Panc1 (cell line): ENCODE data around the gene ACSS1. TPM values are rescaled to one million over a fixed set of nuclear protein-coding genes. Genes with fewer than 3 reads are reported as not detected.

ENCODE experiments used
- ATAC-seq: fragments of 200-7000 bp; cut with Tn5 transposase; 2 replicates; pipeline ENCODE4 v1.9.1; 2020; ENCODE audit warnings: mild to moderate bottlenecking, moderate library complexity
- BruUV-seq: library from RNA; stranded (reverse); fragments of 400-500 nt; replicated peaks from 2 replicates; lab custom pipeline; 2021; lab: Mats Ljungman, UMichigan
- CTCF ChIA-PET: fragments of 300-600 bp; sonication (Branson Sonifier 250); formaldehyde crosslinking; loops from one replicate; lab custom pipeline; 2022; ENCODE audit warnings: antibody characterized with exemption; lab: Charles Lee
- POLR2A ChIA-PET: fragments of 300-600 bp; sonication (Branson Sonifier 250); formaldehyde crosslinking; loops from one replicate; lab custom pipeline; 2022; ENCODE audit warnings: antibody characterized with exemption; lab: Charles Lee
- DNase-seq: peaks from one replicate; pipeline ENCODE4 v3.0.0-alpha.2; 2010; ENCODE audit warnings: low read depth, low spot score
- H3K27ac ChIP-seq: 2 replicates; pipeline ENCODE4 v1.5.1; 2011; ENCODE audit warnings: mild to moderate bottlenecking, low read length, inconsistent platforms
- H3K27me3 ChIP-seq: fragments of 200-500 bp; sonication (Bioruptor generic); 2 replicates; pipeline ENCODE4 v1.6.0; 2014; ENCODE audit warnings: low read length, inconsistent platforms; ENCODE audit not compliant: control insufficient read depth, insufficient read depth
- H3K36me3 ChIP-seq: fragments of 200-500 bp; sonication (Bioruptor generic); 2 replicates; pipeline ENCODE4 v1.5.1; 2014; ENCODE audit warnings: inconsistent platforms, mild to moderate bottlenecking, low read length, moderate library complexity; ENCODE audit not compliant: control insufficient read depth, insufficient read depth
- H3K4me1 ChIP-seq: 2 replicates; pipeline ENCODE4 v1.5.1; 2011; ENCODE audit warnings: inconsistent platforms, mild to moderate bottlenecking, low read length, moderate library complexity; ENCODE audit not compliant: control insufficient read depth, insufficient read depth
- H3K4me3 ChIP-seq, 2 experiments: 2 replicates each; pipeline ENCODE4 v1.5.1; 2011 to 2012; ENCODE audit warnings: low read depth in 2 of 2, low read length in 2 of 2, mild to moderate bottlenecking in 2 of 2, inconsistent platforms in 1 of 2, moderate library complexity in 1 of 2
- H3K9me3 ChIP-seq: fragments of 200-500 bp; sonication (Bioruptor generic); 2 replicates; pipeline ENCODE4 v1.5.1; 2014; ENCODE audit warnings: low read depth, mild to moderate bottlenecking, inconsistent platforms, low read length, moderate library complexity; ENCODE audit not compliant: control insufficient read depth, insufficient read depth
- POLR2AphosphoS5 ChIP-seq: IDR thresholded peaks from 2 replicates; pipeline ENCODE4 v1.6.1; 2012; ENCODE audit warnings: mild to moderate bottlenecking, low read depth, low read length, moderate library complexity
- SIN3A ChIP-seq: IDR thresholded peaks from 2 replicates; pipeline ENCODE4 v1.6.1; 2012; ENCODE audit warnings: low read depth, mild to moderate bottlenecking, low read length, moderate library complexity, borderline replicate concordance; ENCODE audit not compliant: insufficient read depth
- TCF7L2 ChIP-seq: IDR thresholded peaks from 2 replicates; pipeline ENCODE4 v1.6.1; 2011; ENCODE audit warnings: mild to moderate bottlenecking, low read depth, low read length, inconsistent platforms
- in situ Hi-C: cut with HindIII; loops from 2 replicates; pipeline ENCODE4 v1.10.0; 2016; ENCODE audit warnings: low sequenced_read_pairs, low pct_unique_long_range_greater_than_20kb
- intact Hi-C: fragments of 100-400 bp; cut with micrococcal nuclease; formaldehyde crosslinking; loops from one replicate; pipeline ENCODE4 v1.10.0; 2022; ENCODE audit not compliant: unreplicated experiment
- total RNA-seq: library from RNA; stranded (reverse); gene quantifications from one replicate; pipeline ENCODE4 v1.2.1, GENCODE V29; 2021; ENCODE audit not compliant: unreplicated experiment
- TF ChIP-seq, protein P1 (sequence below): fragments of 450-650 bp; IDR thresholded peaks from 2 replicates; pipeline ENCODE4 v1.5.1; 2017; ENCODE audit warnings: mild to moderate bottlenecking
- TF ChIP-seq, protein P2 (sequence below), 2 experiments: IDR thresholded peaks; 2 replicates each; pipeline ENCODE4 v1.6.1; 2011 to 2012; ENCODE audit warnings: low read depth in 2 of 2, control low read depth in 1 of 2, low read length in 1 of 2, mild to moderate bottlenecking in 1 of 2, moderate library complexity in 1 of 2; ENCODE audit not compliant: insufficient read depth in 1 of 2

Gene ACSS1
- total RNA-seq, 1 experiment from 2014 or later = 32.2 TPM

DNA sequence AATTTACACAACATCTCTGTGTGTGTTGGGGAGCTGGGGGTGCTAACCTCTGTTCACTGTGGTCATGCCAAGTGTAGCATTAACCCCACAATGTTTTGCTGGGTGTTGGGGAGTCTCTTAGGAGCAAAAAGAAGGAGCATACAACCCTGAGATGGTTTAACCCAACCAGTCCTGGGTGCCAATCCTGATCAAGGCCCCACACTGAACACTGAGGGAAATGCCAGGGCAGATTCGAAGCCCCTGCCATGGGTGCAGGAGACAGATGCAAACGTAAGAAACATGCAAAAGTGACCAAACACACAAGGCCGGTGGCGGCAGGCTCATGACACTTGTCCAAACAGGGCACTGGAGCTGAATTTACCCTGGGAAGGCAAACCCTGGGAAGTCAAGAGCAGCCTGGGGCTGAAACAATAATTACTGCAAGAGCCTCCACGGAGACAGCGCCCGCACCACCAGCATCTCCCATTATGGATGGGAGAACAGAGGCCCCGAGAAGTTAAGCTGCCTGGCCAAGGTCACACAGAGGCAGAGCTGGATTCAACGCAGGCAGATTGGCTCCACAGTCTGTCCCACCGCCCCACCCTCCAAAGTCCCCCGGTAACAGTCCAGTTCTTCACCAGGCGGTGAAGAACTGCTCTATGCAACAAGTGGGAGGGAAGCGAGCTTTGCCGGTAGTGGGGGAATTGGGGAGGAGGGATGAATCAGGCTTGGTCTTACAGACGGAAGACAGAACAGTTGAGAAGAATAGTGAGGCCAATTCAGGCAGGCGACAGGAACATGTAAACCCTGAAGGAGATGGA, 8.5 kb downstream of the ACSS1 start:
- intact Hi-C loops = no loop called here
- TF ChIP-seq POLR2AphosphoS5 (no peak), SIN3A (no peak), TCF7L2 (no peak)
- TF ChIP-seq, protein P1, sequence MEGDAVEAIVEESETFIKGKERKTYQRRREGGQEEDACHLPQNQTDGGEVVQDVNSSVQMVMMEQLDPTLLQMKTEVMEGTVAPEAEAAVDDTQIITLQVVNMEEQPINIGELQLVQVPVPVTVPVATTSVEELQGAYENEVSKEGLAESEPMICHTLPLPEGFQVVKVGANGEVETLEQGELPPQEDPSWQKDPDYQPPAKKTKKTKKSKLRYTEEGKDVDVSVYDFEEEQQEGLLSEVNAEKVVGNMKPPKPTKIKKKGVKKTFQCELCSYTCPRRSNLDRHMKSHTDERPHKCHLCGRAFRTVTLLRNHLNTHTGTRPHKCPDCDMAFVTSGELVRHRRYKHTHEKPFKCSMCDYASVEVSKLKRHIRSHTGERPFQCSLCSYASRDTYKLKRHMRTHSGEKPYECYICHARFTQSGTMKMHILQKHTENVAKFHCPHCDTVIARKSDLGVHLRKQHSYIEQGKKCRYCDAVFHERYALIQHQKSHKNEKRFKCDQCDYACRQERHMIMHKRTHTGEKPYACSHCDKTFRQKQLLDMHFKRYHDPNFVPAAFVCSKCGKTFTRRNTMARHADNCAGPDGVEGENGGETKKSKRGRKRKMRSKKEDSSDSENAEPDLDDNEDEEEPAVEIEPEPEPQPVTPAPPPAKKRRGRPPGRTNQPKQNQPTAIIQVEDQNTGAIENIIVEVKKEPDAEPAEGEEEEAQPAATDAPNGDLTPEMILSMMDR = no peak
- TF ChIP-seq, protein P2, sequence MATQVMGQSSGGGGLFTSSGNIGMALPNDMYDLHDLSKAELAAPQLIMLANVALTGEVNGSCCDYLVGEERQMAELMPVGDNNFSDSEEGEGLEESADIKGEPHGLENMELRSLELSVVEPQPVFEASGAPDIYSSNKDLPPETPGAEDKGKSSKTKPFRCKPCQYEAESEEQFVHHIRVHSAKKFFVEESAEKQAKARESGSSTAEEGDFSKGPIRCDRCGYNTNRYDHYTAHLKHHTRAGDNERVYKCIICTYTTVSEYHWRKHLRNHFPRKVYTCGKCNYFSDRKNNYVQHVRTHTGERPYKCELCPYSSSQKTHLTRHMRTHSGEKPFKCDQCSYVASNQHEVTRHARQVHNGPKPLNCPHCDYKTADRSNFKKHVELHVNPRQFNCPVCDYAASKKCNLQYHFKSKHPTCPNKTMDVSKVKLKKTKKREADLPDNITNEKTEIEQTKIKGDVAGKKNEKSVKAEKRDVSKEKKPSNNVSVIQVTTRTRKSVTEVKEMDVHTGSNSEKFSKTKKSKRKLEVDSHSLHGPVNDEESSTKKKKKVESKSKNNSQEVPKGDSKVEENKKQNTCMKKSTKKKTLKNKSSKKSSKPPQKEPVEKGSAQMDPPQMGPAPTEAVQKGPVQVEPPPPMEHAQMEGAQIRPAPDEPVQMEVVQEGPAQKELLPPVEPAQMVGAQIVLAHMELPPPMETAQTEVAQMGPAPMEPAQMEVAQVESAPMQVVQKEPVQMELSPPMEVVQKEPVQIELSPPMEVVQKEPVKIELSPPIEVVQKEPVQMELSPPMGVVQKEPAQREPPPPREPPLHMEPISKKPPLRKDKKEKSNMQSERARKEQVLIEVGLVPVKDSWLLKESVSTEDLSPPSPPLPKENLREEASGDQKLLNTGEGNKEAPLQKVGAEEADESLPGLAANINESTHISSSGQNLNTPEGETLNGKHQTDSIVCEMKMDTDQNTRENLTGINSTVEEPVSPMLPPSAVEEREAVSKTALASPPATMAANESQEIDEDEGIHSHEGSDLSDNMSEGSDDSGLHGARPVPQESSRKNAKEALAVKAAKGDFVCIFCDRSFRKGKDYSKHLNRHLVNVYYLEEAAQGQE (IDR thresholded peaks at IDR 0.05; ENCODE audit: insufficient read depth in 1 of 2, low read depth in 2 of 2, low read length in 1 of 2) = no peak
- in situ Hi-C loops = no loop called here
- Histone ChIP-seq H3K27me3 (no peaks in the 10 kb centered on the region), H3K27ac (no peak overlapping the region), H3K4me1 (peaks cover 8% of the 10 kb centered on the region), H3K4me3 (no peak overlapping the region), H3K36me3 (no peaks in the 10 kb centered on the region), H3K9me3 (no peaks in the 10 kb centered on the region)
- no TSS peak for BruUV-seq
- ATAC-seq (no peak), DNase-seq (no peak)
- ChIA-PET CTCF (no interaction called here), POLR2A (no interaction called here)

DNA sequence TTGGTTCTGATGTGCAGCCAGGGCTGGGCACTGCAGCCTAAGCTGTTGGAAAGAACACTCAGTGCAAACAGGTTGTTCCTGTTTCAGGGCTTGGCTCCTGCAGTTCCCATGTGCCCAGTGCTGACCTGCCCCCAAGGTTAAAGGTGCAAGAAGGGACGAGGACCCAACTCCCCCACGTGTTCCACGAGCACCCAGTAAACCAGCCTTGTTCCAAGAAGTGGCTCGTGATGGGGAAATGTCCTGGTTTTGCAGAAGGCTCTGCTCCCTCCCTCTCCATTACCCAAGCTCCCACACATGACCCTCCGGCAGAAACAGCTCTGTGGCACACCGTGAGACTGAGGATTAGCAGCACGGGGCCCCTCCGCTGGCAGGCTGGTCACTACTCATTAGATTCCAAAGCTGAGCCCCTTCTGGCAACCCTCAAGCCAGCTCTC, 9.4 kb downstream of the ACSS1 start:
- H3K4me1 ChIP-seq = peaks cover under 1% of the 10 kb centered on the region
- intact Hi-C loops (no loop called here), in situ Hi-C loops (no loop called here)
- H3K4me3 ChIP-seq = no peak overlapping the region
- H3K27ac ChIP-seq = no peak overlapping the region
- ChIA-PET CTCF (no interaction called here), POLR2A (no interaction called here)
- TF ChIP-seq, protein P1 = no peak
- TF ChIP-seq, protein P2 (IDR thresholded peaks at IDR 0.05; ENCODE audit: insufficient read depth in 1 of 2, low read depth in 2 of 2, low read length in 1 of 2) = no peak
- no peak for TF ChIP-seq TCF7L2
- TF ChIP-seq POLR2AphosphoS5 = no peak
- no peak for TF ChIP-seq SIN3A
- no peaks in the 10 kb centered on the region for H3K36me3 ChIP-seq
- no peaks in the 10 kb centered on the region for H3K27me3 ChIP-seq
- no TSS peak for BruUV-seq
- ATAC-seq (no peak), DNase-seq (no peak)
- no peaks in the 10 kb centered on the region for H3K9me3 ChIP-seq
